Endometrial microvascular endothelial cells (primary cell): Measurements from ENCODE around the gene SETD5. TPM values are rescaled to one million over a fixed set of nuclear protein-coding genes. Genes with fewer than 3 reads are reported as not detected.

ENCODE experiments used
- in situ Hi-C: cut with HindIII; loops from 2 replicates; pipeline ENCODE4 v1.10.0; 2017; ENCODE audit warnings: low sequenced_read_pairs, low pct_unique_long_range_greater_than_20kb; ENCODE audit errors: inconsistent ontology term
- total RNA-seq: library from RNA; depleted of rRNA; stranded (reverse); fragments of >200 nt; gene quantifications from one replicate; pipeline ENCODE4 v1.2.3, GENCODE V29; 2015; ENCODE audit errors: inconsistent ontology term

The SETD5 gene
- total RNA-seq, 1 donor from 2014 or later = 47.5 TPM

DNA sequence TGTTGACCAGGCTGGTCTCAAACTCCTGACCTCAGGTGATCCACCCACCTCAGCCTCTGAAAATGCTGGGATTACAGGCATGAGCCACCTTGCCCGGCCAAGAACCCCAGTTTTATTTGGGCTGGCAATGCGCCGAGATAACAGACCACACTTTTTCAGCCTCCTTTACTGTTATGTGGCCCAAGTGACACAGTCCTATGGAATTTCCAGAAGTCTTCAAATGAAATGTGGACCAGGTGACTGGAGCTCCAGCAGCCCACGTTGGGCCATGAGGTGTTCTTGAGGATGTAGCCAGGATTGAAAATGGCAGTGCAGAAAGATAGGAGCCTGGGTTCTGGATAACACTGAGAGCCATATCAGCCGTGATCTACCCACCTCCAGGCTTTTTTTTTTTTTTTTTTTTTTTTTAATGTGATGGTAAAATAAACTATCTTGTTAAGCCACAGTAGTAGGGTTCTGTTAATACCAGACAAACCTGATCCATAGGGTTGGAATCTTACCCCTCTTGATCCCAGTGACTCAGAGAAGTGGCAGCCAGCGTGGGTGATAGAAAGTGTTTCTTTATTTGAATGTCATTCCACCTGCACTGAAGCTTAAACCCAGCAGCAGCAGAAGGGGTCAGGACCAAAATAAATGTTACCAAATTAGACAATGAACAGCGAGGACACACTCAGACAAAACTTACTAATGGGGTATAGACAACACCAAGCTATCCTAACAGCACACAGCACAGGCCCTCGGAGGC, 100.6 kb downstream of the SETD5 start:
- in situ Hi-C loops = loop anchor here (25.0 kb wide), 1 partner anchor 189 kb away; no protein-coding TSS in a partner anchor

DNA sequence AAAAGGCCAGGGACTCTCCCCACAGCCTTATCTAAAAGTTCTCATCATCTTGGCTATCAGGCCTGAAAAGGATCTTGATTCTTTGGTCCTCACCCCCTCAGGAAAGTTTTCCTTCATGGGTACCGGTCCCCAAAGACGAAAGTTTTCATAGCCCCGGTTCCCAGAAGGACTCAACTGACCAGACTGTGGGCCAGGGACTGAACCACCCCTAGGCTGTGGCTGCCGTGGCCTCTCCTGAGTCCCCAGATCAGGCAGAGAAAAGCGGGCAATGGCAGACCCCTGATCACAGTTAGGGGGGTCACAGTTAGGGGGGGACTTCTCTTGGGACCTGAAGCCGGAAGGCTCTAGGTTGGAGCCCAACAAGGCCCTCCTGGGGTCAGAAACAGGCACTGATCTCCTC, 101.4 kb downstream of the SETD5 start:
- in situ Hi-C loops = loop anchor here (25.0 kb wide), 1 partner anchor 189 kb away; no protein-coding TSS in a partner anchor

GRCh38 chr3:9499455-9500107, 102.2 kb downstream of the SETD5 start:
- in situ Hi-C loops = loop anchor here (25.0 kb wide), 1 partner anchor 188 kb away; no protein-coding TSS in a partner anchor

DNA sequence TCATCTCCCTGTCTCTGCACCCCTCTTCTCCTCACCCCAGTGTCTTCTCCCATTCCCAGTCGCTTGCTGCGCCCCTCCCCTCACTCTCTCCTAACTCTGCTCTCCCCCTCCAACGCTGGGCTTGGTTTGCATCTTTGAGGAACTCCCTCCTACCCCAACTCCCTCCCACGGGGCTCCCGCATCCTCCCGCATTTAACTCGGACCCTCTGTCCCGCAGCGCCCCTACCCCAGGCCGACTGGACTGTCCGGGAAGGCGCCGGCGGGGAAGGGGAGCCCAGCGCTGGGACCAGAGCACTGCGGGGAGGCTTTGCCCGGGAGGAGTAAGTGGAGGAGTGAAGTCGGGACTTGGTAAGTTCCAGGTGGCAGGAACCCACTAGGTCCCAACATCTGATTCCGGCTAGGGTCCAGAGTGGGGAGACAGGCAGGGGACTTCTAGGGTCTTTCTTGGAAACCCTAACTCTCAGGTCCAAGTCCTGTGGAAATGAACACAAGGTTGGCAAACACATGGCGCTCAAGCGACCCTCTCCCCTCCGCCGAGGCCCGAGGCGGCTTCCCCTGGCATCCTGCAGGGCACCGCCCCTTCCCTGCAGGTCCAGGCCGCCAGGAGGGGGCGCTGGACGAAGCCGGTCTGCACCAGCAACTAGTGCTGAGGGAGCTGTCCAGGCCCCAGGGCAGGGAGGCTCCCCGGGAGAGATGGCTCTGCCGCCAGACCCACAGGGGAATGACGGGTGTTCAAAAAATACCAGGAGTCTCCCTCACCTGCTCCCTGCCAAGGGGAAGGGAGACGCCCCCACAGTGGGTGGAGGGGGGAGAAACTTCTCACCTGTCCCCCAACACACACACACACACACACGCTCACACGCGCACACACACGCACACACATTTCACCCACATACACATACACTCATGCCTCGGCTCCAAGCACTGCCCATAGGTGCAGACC, 103.0 kb downstream of the SETD5 start:
- in situ Hi-C loops = no loop called here

DNA sequence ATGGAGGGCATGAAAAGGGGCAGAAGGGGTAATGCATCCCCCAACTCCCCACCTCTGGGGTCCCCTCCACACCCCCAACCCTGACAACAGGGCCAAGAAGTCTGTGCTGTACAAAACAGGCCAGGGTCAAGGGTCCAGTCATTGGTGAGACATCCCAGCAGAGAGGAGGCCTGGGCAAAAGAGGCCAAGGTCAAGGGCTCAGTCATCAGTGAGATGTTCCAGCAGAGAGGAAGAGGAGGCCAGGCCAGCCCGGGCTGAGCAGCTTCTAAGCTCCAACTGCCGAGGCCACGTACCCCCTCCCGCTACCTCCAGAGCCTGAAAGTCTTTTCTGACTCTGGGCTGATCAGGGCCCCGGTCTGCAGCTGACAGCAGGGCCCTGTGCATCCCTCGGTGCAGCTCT, 103.8 kb downstream of the SETD5 start:
- in situ Hi-C loops = no loop called here

DNA sequence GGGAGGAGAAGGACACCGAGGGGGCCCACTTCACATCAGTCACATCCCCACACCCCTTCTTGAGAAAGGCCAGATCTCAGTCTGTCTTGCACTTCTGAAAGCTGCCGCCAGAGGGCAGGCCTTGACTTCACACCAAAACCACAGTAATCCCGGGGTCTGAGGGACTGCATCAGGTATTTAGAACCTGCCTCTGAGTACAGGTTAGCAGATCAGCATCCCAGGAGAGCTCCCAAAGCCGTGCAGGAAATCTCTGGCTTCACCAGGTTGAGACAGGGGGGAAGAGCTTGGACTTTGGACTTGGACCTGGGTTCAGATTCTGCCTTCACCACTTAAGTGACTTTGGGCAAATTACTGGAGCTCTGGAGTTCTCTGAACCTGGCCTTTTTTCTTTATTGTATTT, 105.9 kb downstream of the SETD5 start:
- in situ Hi-C loops = no loop called here

- in situ Hi-C loops = no loop called here
Observed at GRCh38 chr3:9507586-9508578, 110.5 kb downstream of the SETD5 start.

- in situ Hi-C loops = no loop called here
Observed at GRCh38 chr3:9508781-9509180, 111.4 kb downstream of the SETD5 start.

DNA sequence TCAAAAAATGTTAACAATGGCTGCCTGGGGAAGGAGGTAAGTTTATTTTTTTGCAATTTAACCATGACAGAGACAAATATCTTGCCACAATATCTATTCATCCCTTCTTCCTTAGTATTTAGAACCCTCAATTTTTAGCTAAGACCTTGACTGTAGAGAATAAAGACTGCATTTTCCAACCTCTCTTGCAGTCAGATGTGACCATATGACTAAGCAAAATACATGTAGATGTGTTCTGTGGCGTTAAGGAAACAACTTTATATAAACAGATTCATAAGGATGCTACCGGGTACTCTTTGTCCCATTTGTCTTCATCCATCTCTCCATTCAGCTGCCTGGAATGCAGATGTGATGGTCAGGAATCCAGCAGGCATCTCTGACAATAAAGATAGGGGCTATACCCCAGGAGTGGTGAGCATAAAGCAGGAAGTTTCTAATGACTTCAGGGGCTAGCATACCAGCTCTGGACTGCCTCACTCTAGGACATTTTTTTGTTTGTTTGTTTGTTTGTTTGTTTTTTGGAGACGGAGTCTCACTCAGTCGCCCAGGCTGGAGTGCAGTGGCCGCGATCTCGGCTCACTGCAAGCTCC, 115.1 kb downstream of the SETD5 start:
- in situ Hi-C loops = no loop called here

GRCh38 chr3:9514306-9514705, 116.9 kb downstream of the SETD5 start:
- in situ Hi-C loops = no loop called here

DNA sequence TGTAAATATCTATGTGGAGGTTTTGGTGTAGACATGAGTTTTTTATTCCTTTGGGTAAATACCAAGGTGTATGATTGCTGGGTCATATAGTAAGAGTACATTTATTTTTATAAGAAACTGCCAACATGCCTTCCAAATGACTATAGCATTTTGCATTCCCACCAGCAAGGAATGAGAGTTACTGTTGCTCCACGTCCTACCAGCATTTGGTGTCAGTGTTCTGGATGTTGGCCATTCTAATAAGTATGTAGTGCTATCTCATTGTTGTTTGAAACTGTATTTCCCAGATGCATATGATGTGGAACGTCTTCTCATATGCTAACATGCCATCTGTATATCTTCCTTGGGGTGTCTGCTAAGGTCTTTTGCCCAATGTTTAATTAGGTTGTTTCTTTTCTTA, 117.5 kb downstream of the SETD5 start:
- in situ Hi-C loops = no loop called here

GRCh38 chr3:9525078-9525477, 127.7 kb downstream of the SETD5 start:
- in situ Hi-C loops = no loop called here

Other genes with a start within 250 kb of the SETD5 start
- not detected for gene SRGAP3, start 148.0 kb upstream of the SETD5 start, total RNA-seq
- 32.5 TPM for gene THUMPD3, start 34.6 kb upstream of the SETD5 start, total RNA-seq
- not detected for gene LHFPL4, start 156.2 kb downstream of the SETD5 start, total RNA-seq